ENCODE measurements around the gene CCDC57. TPM values are rescaled to one million over a fixed set of nuclear protein-coding genes. Genes with fewer than 3 reads are reported as not detected.

CCDC57 gene
- total and polyA plus RNA-seq, 5 donors from 2014 or later = 27.7 to 76.6 (median 38.1) TPM

- Histone ChIP-seq H3K27me3 (ENCODE audit: control insufficient read depth, insufficient read depth, low read length) (no peaks in the 10 kb centered on the region), H3K27ac (ENCODE audit: insufficient read depth, low read length, poor library complexity, severe bottlenecking) (no peak overlapping the region), H3K4me1 (ENCODE audit: control insufficient read depth, insufficient read depth, low read length, poor library complexity, severe bottlenecking) (no peaks in the 10 kb centered on the region), H3K9me3 (ENCODE audit: control insufficient read depth in 2 of 2, low read length in 2 of 2) (no peaks in the 10 kb centered on the region), H3K36me3 (ENCODE audit: control insufficient read depth, insufficient read depth, low read length) (peaks cover 8% of the 10 kb centered on the region), H3K4me3 (ENCODE audit: low read depth, low read length) (no peak overlapping the region)
- Mint-ChIP-seq H3K9me3 (no peaks in the 10 kb centered on the region), H3K4me3 (no peak overlapping the region), H3K36me3 (peaks cover 45% of the 10 kb centered on the region), H3K27me3 (peaks cover 5% of the 10 kb centered on the region), H3K27ac (no peak overlapping the region), H3K4me1 (peaks cover 0 to 5% (median 0%) of the 10 kb centered on the region in 4 donors)
- DNase-seq (no peak), ATAC-seq (ENCODE audit: low read depth in 2 of 2) (no peak)
Measured at GRCh38 chr17:82171750-82172375, 40.8 kb downstream of the CCDC57 start.

GRCh38 chr17:82170412-82170961 is 42.2 kb downstream of the CCDC57 start:
- Histone ChIP-seq H3K4me3 (ENCODE audit: low read depth, low read length) (no peak overlapping the region), H3K36me3 (ENCODE audit: control insufficient read depth, insufficient read depth, low read length) (peaks cover 8% of the 10 kb centered on the region), H3K4me1 (ENCODE audit: control insufficient read depth, insufficient read depth, low read length, poor library complexity, severe bottlenecking) (no peaks in the 10 kb centered on the region), H3K27ac (ENCODE audit: insufficient read depth, low read length, poor library complexity, severe bottlenecking) (no peak overlapping the region), H3K9me3 (ENCODE audit: control insufficient read depth in 2 of 2, low read length in 2 of 2) (no peaks in the 10 kb centered on the region), H3K27me3 (ENCODE audit: control insufficient read depth, insufficient read depth, low read length) (no peaks in the 10 kb centered on the region)
- peaks cover 50% of the 10 kb centered on the region for H3K36me3 Mint-ChIP-seq
- H3K27me3 Mint-ChIP-seq = peaks cover 5% of the 10 kb centered on the region
- H3K4me1 Mint-ChIP-seq = peaks cover 0 to 7% (median 0%) of the 10 kb centered on the region in 4 donors
- ATAC-seq (ENCODE audit: low read depth in 2 of 2) (no peak), DNase-seq (no peak)
- no peak overlapping the region for H3K4me3 Mint-ChIP-seq
- H3K27ac Mint-ChIP-seq = no peak overlapping the region
- no peaks in the 10 kb centered on the region for H3K9me3 Mint-ChIP-seq

- no peaks in the 10 kb centered on the region for H3K4me1 ChIP-seq (ENCODE audit: control insufficient read depth, insufficient read depth, low read length, poor library complexity, severe bottlenecking)
- DNase-seq = no peak
- no peaks in the 10 kb centered on the region for H3K9me3 ChIP-seq (ENCODE audit: control insufficient read depth in 2 of 2, low read length in 2 of 2)
- H3K27ac Mint-ChIP-seq = peak overlapping the region in 1 of 3 donors; percentile 66
- peaks cover 0 to 7% (median 0%) of the 10 kb centered on the region in 4 donors for H3K4me1 Mint-ChIP-seq
- H3K27me3 ChIP-seq (ENCODE audit: control insufficient read depth, insufficient read depth, low read length) = no peaks in the 10 kb centered on the region
- H3K36me3 Mint-ChIP-seq = peaks cover 43% of the 10 kb centered on the region
- H3K4me3 Mint-ChIP-seq = no peak overlapping the region
- peaks cover 8% of the 10 kb centered on the region for H3K36me3 ChIP-seq (ENCODE audit: control insufficient read depth, insufficient read depth, low read length)
- no peak overlapping the region for H3K27ac ChIP-seq (ENCODE audit: insufficient read depth, low read length, poor library complexity, severe bottlenecking)
- peaks cover 5% of the 10 kb centered on the region for H3K27me3 Mint-ChIP-seq
- no peaks in the 10 kb centered on the region for H3K9me3 Mint-ChIP-seq
- no peak overlapping the region for H3K4me3 ChIP-seq (ENCODE audit: low read depth, low read length)
- ATAC-seq (ENCODE audit: low read depth in 2 of 2) = no peak
Measured at GRCh38 chr17:82168568-82168967, 44.1 kb downstream of the CCDC57 start.

- Histone ChIP-seq H3K4me3 (ENCODE audit: low read depth, low read length) (no peak overlapping the region), H3K4me1 (ENCODE audit: control insufficient read depth, insufficient read depth, low read length, poor library complexity, severe bottlenecking) (no peaks in the 10 kb centered on the region), H3K36me3 (ENCODE audit: control insufficient read depth, insufficient read depth, low read length) (peaks cover 5% of the 10 kb centered on the region), H3K9me3 (ENCODE audit: control insufficient read depth in 2 of 2, low read length in 2 of 2) (no peaks in the 10 kb centered on the region), H3K27me3 (ENCODE audit: control insufficient read depth, insufficient read depth, low read length) (no peaks in the 10 kb centered on the region), H3K27ac (ENCODE audit: insufficient read depth, low read length, poor library complexity, severe bottlenecking) (no peak overlapping the region)
- Mint-ChIP-seq H3K4me3 (no peak overlapping the region), H3K4me1 (peaks cover 0 to 7% (median 0%) of the 10 kb centered on the region in 4 donors), H3K27me3 (peaks cover 5% of the 10 kb centered on the region), H3K36me3 (peaks cover 40% of the 10 kb centered on the region), H3K9me3 (no peaks in the 10 kb centered on the region), H3K27ac (peak overlapping the region; percentile 14 to 86 (median 60))
- no peak for ATAC-seq (ENCODE audit: low read depth in 2 of 2)
- no peak for DNase-seq
Measured at GRCh38 chr17:82167028-82167427, 45.6 kb downstream of the CCDC57 start.

- H3K9me3 Mint-ChIP-seq = no peaks in the 10 kb centered on the region
- no peaks in the 10 kb centered on the region for H3K9me3 ChIP-seq (ENCODE audit: control insufficient read depth in 2 of 2, low read length in 2 of 2)
- ATAC-seq (ENCODE audit: low read depth in 2 of 2) (no peak), DNase-seq (no peak)
- no peaks in the 10 kb centered on the region for H3K36me3 ChIP-seq (ENCODE audit: control insufficient read depth, insufficient read depth, low read length)
- no peaks in the 10 kb centered on the region for H3K4me1 ChIP-seq (ENCODE audit: control insufficient read depth, insufficient read depth, low read length, poor library complexity, severe bottlenecking)
- H3K27me3 ChIP-seq (ENCODE audit: control insufficient read depth, insufficient read depth, low read length) = no peaks in the 10 kb centered on the region
- H3K36me3 Mint-ChIP-seq = peaks cover 40% of the 10 kb centered on the region
- no peak overlapping the region for H3K4me3 Mint-ChIP-seq
- H3K27ac ChIP-seq (ENCODE audit: insufficient read depth, low read length, poor library complexity, severe bottlenecking) = no peak overlapping the region
- H3K4me1 Mint-ChIP-seq = peaks cover 0 to 7% (median 0%) of the 10 kb centered on the region in 4 donors
- no peak overlapping the region for H3K4me3 ChIP-seq (ENCODE audit: low read depth, low read length)
- H3K27me3 Mint-ChIP-seq = no peaks in the 10 kb centered on the region
- H3K27ac Mint-ChIP-seq = no peak overlapping the region
Measured at GRCh38 chr17:82164853-82165252, 47.8 kb downstream of the CCDC57 start.

GRCh38 chr17:82161216-82161615 is 51.4 kb downstream of the CCDC57 start:
- no peaks in the 10 kb centered on the region for H3K36me3 ChIP-seq (ENCODE audit: control insufficient read depth, insufficient read depth, low read length)
- no peaks in the 10 kb centered on the region for H3K27me3 ChIP-seq (ENCODE audit: control insufficient read depth, insufficient read depth, low read length)
- no peaks in the 10 kb centered on the region for H3K9me3 ChIP-seq (ENCODE audit: control insufficient read depth in 2 of 2, low read length in 2 of 2)
- H3K4me3 ChIP-seq (ENCODE audit: low read depth, low read length) = no peak overlapping the region
- Mint-ChIP-seq H3K27me3 (no peaks in the 10 kb centered on the region), H3K9me3 (no peaks in the 10 kb centered on the region), H3K36me3 (peaks cover 25% of the 10 kb centered on the region), H3K4me1 (no peaks in the 10 kb centered on the region), H3K27ac (no peak overlapping the region), H3K4me3 (no peak overlapping the region)
- H3K27ac ChIP-seq (ENCODE audit: insufficient read depth, low read length, poor library complexity, severe bottlenecking) = no peak overlapping the region
- DNase-seq (no peak), ATAC-seq (ENCODE audit: low read depth in 2 of 2) (no peak)
- H3K4me1 ChIP-seq (ENCODE audit: control insufficient read depth, insufficient read depth, low read length, poor library complexity, severe bottlenecking) = no peaks in the 10 kb centered on the region

- Histone ChIP-seq H3K4me1 (ENCODE audit: control insufficient read depth, insufficient read depth, low read length, poor library complexity, severe bottlenecking) (no peaks in the 10 kb centered on the region), H3K36me3 (ENCODE audit: control insufficient read depth, insufficient read depth, low read length) (no peaks in the 10 kb centered on the region), H3K4me3 (ENCODE audit: low read depth, low read length) (no peak overlapping the region), H3K27me3 (ENCODE audit: control insufficient read depth, insufficient read depth, low read length) (no peaks in the 10 kb centered on the region), H3K9me3 (ENCODE audit: control insufficient read depth in 2 of 2, low read length in 2 of 2) (no peaks in the 10 kb centered on the region), H3K27ac (ENCODE audit: insufficient read depth, low read length, poor library complexity, severe bottlenecking) (no peak overlapping the region)
- H3K4me3 Mint-ChIP-seq = no peak overlapping the region
- DNase-seq (no peak), ATAC-seq (ENCODE audit: low read depth in 2 of 2) (no peak)
- no peaks in the 10 kb centered on the region for H3K4me1 Mint-ChIP-seq
- H3K9me3 Mint-ChIP-seq = no peaks in the 10 kb centered on the region
- H3K27ac Mint-ChIP-seq = peak overlapping the region in 1 of 3 donors; percentile 8
- no peaks in the 10 kb centered on the region for H3K27me3 Mint-ChIP-seq
- H3K36me3 Mint-ChIP-seq = peaks cover 21% of the 10 kb centered on the region
Measured at GRCh38 chr17:82160075-82160474, 52.6 kb downstream of the CCDC57 start.

- peaks cover 0 to 6% (median 1%) of the 10 kb centered on the region in 4 donors for H3K4me1 Mint-ChIP-seq
- H3K27me3 ChIP-seq (ENCODE audit: control insufficient read depth, insufficient read depth, low read length) = no peaks in the 10 kb centered on the region
- H3K4me1 ChIP-seq (ENCODE audit: control insufficient read depth, insufficient read depth, low read length, poor library complexity, severe bottlenecking) = peaks cover 3% of the 10 kb centered on the region
- no peaks in the 10 kb centered on the region for H3K9me3 Mint-ChIP-seq
- H3K4me3 ChIP-seq (ENCODE audit: low read depth, low read length) = no peak overlapping the region
- H3K36me3 Mint-ChIP-seq = peaks cover 21% of the 10 kb centered on the region
- no peak for ATAC-seq (ENCODE audit: low read depth in 2 of 2)
- no peaks in the 10 kb centered on the region for H3K9me3 ChIP-seq (ENCODE audit: control insufficient read depth in 2 of 2, low read length in 2 of 2)
- DNase-seq = no peak
- H3K27me3 Mint-ChIP-seq = no peaks in the 10 kb centered on the region
- H3K36me3 ChIP-seq (ENCODE audit: control insufficient read depth, insufficient read depth, low read length) = no peaks in the 10 kb centered on the region
- no peak overlapping the region for H3K4me3 Mint-ChIP-seq
- no peak overlapping the region for H3K27ac ChIP-seq (ENCODE audit: insufficient read depth, low read length, poor library complexity, severe bottlenecking)
- H3K27ac Mint-ChIP-seq = no peak overlapping the region
Measured at GRCh38 chr17:82158825-82159224, 53.8 kb downstream of the CCDC57 start.
